GM21737 (cell line): Measurements from ENCODE around the gene LUZP1.

Experiments used
- ATAC-seq: cut with Tn5 transposase; IDR thresholded peaks from one replicate; pipeline ENCODE4 v1.9.1; 2021; ENCODE audit warnings: mild to moderate bottlenecking, moderate library complexity; ENCODE audit not compliant: unreplicated experiment

LUZP1 gene

GRCh38 chr1:23091545-23091944 is 77.1 kb downstream of the LUZP1 start:
- no peak for ATAC-seq

- no peak for ATAC-seq
Measured at GRCh38 chr1:23090056-23090455, 78.6 kb downstream of the LUZP1 start.

- ATAC-seq, result no peak
Measured at GRCh38 chr1:23088027-23088426, 80.6 kb downstream of the LUZP1 start.

DNA sequence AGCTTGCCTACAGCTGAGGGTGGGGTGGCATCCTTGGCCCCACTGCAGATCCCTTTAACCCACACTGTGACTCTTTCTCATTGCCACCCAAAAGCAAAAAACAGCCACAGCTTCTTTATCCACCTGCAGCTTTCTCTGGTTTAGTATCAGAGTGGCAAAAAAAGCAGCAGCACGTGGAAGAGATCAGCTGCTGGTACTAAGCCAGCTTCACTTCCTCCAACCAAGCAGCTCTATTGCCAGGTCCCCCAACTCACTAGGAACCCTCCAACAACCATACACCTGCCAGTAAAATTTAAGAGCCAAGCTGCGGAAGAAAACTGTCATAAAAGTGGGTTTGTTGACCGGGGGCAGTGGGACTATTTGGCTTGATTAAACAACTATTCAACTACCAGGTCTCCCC is 83.0 kb downstream of the LUZP1 start:
- no peak for ATAC-seq

DNA sequence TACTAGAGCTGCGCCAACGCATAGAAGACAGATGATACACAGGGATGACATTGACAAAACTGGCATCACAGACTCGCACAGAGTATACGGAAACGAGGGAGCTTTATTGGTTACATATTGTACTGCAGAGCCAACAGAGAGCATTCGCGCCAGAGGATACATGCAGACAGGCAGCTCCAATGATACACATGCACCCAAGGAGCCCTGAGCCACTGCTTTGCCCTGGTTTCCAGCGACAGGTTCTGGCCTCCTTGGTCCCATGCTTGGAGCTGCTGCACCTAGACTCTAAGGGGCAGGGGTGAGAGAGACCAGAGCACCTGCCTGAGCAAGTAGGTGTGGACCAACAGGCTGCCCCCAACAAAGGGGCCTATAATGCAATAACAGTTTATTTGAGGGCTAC is 83.8 kb downstream of the LUZP1 start:
- no peak for ATAC-seq

DNA sequence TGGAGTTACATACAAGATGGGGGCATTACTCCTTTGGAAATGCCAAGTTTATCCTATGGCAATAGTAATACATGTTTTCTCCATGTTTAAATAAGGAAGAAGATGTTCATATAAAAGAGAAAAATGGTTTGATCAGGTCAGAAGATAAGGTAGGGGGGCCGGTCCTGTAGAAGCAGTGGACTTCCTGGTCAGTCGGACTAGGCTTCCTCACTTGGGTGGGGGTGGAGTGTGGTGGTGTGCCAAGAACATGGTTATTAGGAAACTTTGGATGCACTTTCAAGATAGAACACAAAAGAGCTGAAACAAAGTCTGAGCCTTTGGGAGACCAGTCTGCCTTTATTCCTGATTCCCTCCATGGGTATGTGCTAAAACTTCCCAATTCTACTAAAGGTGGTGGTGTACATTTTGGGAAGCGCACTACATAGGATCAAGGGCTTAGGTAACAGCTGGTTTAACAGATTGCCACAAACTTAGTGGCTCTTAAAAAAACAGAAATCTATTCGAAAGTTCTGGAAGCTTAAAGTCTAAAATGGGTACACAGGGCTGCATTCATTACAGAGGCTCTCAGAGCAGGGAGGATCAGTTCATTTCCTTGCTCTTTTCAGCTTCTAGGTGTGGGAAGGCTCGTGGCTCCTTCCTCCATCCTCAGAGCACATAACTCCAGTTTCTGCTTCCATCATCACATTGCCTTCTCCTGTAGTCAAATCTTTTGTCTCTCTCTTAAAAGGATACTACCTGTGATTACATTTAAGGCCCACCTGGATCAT is 84.8 kb downstream of the LUZP1 start:
- ATAC-seq, result no peak

DNA sequence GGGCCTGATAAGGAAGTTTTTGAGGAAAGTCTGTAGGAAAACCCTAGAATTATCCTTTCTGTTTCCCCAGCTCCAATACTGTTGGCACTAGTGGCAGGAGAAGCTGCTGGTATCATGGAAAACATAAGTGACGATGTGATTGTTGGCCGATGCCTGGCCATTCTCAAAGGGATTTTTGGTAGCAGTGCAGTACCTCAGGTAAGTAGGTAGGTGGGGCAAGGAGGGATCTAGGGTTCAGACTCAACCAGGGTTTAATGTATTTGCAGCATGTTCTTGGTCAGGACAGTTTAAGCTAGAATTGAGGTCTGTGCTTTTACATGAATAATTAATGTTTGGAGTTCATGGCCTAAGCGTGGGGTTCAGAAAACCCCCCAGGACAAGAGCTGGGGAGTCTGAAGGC is 87.3 kb downstream of the LUZP1 start:
- no peak for ATAC-seq

DNA sequence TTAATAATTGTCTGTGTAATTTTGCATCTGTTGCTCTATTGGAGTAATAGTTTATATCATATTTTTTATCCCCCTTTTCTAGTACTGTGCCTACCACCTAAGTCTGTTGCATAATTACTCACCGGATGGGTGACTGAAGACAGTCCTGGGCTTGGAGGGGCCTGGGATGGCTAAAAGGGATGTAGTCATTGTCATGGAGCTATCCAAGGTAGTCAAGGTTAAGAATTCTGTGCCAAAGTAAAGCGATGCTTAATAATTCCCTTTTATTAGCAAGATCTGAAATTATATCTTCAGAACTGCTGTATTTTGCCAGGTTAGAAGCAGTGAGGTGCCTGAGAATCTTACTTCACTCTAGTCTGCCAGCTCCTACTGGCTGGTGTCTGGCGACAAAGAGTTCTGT is 87.8 kb downstream of the LUZP1 start:
- no peak for ATAC-seq

GRCh38 chr1:23079025-23079424 is 89.6 kb downstream of the LUZP1 start:
- ATAC-seq, result no peak

GRCh38 chr1:23074012-23074411 is 94.6 kb downstream of the LUZP1 start:
- ATAC-seq, result no peak

GRCh38 chr1:23069675-23070074 is 99.0 kb downstream of the LUZP1 start:
- no peak for ATAC-seq

DNA sequence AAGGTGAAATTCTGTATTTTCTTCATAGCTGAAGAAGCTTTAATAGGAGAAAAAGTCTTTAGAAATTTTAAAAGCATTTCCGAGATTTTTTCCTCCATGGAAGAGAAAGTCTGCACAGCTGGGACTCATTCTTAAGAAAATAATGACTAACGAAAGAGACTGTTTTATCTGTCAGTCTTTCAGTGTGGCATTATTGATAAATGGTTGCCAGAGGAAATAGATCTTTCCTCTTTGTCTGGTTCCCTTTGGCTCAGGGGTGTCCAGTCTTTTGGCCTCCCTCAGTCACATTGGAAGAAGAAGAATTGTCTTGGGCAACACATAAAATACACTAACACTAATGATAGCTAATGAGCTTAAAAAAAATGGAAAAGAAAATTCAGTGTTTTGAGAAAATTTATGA is 99.5 kb downstream of the LUZP1 start:
- no peak for ATAC-seq

DNA sequence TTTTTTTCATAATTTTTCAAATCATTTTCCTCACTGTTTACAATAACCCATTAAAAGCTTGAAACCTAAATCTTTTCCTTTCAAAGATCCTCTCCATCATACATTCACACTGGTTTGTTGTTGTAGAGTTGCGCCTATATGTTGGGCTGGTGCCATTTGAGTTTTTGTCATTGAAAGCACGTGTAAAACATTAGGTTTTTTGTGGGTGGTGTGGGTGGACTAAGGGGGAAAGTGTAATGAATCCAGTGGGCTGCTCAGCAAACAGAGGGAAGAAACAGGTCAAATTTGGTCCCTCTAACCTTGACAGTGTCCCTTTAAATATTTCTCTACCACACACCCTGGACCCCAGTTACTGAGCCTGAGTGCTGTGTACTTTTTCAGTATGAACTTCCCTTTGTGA is 102.6 kb downstream of the LUZP1 start:
- ATAC-seq, result no peak

DNA sequence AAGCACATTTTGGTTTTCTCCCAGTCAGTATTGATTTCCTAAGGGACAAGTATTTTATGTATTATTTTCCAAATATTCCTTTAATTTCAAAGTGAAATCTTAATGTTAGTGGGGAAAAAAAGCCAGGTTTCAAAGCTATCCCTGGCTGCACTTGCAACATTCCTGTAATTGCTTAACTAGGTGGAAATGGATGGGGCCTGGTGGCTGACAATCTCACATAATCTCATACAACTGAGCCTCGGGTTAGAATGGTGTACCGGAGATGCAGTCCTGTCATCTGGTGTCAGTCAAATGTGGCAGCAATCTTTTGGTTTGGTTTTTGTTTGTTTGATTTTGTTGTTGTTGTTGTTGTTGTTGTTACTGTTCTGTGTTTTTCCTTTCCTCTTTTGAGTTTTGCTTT is 103.3 kb downstream of the LUZP1 start:
- ATAC-seq, result no peak

GRCh38 chr1:23062271-23062670 is 106.4 kb downstream of the LUZP1 start:
- no peak for ATAC-seq

DNA sequence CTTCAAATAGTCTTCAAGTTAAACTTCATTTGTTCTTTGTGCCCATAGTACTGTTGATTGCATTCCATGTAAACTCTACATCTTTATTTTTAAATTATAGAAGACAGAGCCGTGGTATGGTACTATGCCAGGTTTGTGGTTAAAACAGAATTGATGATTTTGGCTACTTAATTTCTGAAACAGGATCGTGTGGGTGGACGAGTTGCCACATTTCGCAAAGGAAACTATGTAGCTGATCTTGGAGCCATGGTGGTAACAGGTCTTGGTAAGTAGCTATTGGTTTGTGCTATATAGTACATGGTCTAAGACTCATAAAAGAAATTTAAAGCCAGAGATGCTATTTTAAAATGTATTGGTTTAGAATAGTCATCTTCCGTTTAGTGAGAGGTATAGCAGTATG is 111.4 kb downstream of the LUZP1 start:
- ATAC-seq, result no peak

DNA sequence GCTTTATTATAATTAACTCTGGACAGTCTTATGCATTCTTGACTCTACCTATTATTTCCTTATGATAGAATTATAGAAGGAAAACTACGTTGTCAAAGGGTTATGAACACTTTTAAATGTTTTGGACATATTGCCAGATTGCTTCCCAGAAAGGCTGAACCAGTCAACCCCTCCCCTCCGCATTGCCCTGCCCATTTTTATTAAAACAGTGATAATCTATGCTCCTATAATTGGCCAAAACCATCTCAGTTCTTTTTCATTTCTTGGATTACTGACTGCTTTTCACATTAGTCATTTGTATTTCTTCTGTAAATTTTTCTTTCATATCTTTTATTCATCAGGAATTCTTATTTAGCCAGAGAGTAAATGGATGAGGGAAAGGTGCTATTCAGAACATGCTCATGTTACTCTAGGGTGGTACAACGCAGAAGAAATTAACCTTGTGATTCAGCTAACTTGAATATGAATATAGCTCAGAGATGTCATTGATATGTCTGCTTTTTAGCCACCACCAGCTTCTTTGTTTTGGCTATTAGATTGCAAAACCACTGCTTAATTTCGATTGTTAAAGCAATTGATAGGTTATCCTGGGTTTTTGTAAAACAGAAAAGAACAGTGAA is 117.3 kb downstream of the LUZP1 start:
- no peak for ATAC-seq

- ATAC-seq, result no peak
Measured at GRCh38 chr1:23050201-23050600, 118.5 kb downstream of the LUZP1 start.

DNA sequence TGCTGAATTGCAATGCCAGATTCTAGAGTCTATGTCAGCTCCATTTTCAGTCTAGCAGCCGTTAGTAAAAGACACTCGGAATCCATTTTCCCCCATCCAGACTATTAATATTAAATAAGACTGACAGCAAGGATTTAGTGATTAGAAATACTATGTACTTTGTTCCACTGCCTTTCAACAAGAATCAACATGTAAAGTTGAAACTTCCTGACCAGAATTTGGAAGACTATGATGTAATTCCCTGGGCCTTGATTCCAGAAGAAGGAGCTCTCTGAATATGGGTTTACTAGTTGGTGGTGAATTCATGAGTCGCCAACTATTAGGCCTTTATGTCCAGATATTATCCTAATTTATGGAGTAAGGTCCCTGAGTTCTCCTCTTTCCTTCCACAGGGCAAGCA is 124.6 kb downstream of the LUZP1 start:
- ATAC-seq, result no peak

GRCh38 chr1:23040509-23040908 is 128.1 kb downstream of the LUZP1 start:
- no peak for ATAC-seq

GRCh38 chr1:23039308-23039826 is 129.3 kb downstream of the LUZP1 start:
- ATAC-seq, result no peak

- no peak for ATAC-seq
Measured at GRCh38 chr1:23037081-23037740, 131.4 kb downstream of the LUZP1 start.
